GM10266 (cell line): ENCODE measurements around the gene KTN1.

ENCODE experiments used
- DNase-seq: peaks from one replicate; pipeline ENCODE4 v3.0.0; 2012; ENCODE audit errors: extremely low spot score
- TF ChIP-seq, protein P1 (sequence below): IDR thresholded peaks from 2 replicates; pipeline ENCODE4 v1.5.1; 2012; ENCODE audit warnings: mild to moderate bottlenecking, low read depth; ENCODE audit not compliant: control insufficient read depth, insufficient read depth; ENCODE audit errors: missing control alignments

The KTN1 gene, protein sequence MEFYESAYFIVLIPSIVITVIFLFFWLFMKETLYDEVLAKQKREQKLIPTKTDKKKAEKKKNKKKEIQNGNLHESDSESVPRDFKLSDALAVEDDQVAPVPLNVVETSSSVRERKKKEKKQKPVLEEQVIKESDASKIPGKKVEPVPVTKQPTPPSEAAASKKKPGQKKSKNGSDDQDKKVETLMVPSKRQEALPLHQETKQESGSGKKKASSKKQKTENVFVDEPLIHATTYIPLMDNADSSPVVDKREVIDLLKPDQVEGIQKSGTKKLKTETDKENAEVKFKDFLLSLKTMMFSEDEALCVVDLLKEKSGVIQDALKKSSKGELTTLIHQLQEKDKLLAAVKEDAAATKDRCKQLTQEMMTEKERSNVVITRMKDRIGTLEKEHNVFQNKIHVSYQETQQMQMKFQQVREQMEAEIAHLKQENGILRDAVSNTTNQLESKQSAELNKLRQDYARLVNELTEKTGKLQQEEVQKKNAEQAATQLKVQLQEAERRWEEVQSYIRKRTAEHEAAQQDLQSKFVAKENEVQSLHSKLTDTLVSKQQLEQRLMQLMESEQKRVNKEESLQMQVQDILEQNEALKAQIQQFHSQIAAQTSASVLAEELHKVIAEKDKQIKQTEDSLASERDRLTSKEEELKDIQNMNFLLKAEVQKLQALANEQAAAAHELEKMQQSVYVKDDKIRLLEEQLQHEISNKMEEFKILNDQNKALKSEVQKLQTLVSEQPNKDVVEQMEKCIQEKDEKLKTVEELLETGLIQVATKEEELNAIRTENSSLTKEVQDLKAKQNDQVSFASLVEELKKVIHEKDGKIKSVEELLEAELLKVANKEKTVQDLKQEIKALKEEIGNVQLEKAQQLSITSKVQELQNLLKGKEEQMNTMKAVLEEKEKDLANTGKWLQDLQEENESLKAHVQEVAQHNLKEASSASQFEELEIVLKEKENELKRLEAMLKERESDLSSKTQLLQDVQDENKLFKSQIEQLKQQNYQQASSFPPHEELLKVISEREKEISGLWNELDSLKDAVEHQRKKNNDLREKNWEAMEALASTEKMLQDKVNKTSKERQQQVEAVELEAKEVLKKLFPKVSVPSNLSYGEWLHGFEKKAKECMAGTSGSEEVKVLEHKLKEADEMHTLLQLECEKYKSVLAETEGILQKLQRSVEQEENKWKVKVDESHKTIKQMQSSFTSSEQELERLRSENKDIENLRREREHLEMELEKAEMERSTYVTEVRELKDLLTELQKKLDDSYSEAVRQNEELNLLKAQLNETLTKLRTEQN (N-terminal part only)

DNA sequence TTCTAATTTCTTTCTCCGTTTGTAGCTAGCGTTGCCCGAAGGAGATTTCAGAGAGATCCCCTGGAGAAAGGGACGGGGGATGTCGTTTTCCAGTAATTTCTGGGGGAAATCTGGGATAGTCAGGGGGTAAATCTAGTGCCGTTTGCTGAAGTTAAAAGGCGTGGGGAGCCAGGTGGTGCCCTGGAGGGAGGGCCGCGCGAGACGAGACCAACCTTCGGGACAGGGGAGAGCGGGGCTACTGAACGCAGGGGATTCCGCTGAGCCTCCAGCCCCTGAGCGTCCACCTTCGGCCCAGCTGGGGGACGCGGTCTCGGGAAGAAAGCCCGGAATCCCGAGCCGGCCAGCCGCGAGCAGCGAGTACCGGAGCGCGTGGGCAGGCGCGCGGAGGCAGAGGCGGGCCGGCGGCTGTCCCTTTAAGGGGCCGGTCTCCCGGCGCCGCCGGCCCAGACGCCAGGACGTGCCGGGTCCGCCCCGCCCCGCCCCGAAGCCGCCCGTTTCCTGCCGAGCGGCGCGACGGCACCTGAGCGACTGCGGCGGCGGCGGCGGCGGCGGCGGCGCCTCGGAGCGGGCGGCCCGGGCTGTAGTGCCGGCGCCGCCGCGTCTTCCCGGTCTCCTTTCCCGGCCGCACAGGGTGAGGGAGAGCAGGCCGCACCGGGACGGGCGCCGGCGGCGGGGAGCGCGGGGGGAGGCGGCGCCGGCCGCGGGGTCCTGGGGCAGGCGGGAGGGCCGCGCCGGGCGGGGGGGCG lies at the start of gene KTN1:
KTN1 (plus strand) TSS at position 484 of the 746 bp plus-strand sequence. CDS start 31,842 bp downstream, outside the sequence.
- peak; percentile 94 for DNase-seq
- TF ChIP-seq, protein P1, sequence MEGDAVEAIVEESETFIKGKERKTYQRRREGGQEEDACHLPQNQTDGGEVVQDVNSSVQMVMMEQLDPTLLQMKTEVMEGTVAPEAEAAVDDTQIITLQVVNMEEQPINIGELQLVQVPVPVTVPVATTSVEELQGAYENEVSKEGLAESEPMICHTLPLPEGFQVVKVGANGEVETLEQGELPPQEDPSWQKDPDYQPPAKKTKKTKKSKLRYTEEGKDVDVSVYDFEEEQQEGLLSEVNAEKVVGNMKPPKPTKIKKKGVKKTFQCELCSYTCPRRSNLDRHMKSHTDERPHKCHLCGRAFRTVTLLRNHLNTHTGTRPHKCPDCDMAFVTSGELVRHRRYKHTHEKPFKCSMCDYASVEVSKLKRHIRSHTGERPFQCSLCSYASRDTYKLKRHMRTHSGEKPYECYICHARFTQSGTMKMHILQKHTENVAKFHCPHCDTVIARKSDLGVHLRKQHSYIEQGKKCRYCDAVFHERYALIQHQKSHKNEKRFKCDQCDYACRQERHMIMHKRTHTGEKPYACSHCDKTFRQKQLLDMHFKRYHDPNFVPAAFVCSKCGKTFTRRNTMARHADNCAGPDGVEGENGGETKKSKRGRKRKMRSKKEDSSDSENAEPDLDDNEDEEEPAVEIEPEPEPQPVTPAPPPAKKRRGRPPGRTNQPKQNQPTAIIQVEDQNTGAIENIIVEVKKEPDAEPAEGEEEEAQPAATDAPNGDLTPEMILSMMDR: no peak

DNA sequence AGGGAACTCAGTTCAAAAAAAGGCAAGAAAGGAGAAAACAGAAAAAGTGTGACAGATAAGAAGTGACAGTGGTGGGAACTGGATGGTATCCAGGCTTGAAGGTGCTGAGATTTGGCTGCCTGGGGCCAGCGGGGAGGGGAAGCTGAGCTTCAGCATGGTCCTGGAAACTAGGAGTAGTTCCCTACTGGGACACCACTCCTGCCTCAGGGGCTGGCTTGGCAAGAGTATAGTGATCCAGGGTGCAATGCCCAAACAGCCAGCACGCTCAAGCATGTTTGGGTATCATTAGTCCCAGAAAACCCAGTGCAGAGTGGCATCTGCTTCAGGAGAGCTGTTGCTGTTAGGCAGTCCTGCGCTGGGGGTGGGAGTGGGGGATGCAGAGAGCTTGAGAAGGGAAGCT lies 49.5 kb upstream of the KTN1 start:
- TF ChIP-seq, protein P1: no peak
- no peak for DNase-seq

DNA sequence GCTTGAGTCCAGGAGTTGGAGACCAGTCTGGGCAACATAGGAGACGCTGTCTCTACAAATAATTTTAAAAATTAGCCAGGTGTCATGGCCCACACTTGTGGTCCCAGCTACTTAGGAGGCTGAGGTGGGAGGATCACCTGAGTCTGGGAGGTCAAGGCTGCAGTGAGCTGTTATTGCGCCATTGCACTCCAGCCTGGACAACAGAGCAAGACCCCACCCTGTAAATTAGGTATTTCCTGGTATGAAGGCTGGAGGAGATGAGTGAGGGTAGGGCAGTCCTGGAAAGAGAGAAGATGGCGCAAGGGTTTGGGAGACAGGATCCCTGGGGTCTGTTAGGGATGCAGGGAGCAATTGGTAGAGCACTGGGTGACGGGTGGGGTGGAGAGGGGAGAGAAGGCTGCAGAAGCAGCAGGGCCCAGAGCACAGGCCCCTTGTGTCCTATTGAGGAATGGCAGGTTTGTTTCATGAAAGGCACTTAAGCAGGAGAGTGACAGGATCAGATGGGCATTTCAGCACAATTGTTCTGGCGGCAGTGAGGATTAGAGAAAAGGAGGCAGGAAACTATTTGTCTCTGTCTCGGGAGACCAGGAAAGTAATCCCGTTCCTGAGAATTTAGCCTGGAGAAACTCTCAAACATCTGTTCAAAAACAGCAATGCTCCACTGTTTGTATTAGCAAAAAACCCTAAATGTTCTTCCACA lies 47.2 kb upstream of the KTN1 start:
- TF ChIP-seq, protein P1: no peak
- no peak for DNase-seq

DNA sequence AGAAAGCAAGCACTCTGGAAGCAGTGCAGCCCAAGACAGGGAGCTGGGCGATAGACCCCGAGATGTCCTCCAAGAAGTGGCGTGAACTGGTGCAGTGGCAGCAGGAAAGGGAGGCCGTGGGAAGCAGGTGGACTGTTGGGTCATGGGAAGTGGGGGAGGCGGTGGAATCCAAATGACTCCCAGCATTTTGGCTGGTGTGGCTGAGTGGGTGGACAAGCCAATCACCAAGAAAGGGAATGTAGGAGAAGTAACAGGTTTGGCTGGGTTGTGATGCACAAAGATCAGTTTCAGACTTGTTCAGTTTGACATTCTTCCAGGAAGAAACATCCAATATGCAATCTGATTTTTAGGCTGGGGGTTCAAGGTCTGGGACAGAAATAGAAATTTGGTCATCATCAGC lies 46.0 kb upstream of the KTN1 start:
- TF ChIP-seq, protein P1: no peak
- no peak for DNase-seq

DNA sequence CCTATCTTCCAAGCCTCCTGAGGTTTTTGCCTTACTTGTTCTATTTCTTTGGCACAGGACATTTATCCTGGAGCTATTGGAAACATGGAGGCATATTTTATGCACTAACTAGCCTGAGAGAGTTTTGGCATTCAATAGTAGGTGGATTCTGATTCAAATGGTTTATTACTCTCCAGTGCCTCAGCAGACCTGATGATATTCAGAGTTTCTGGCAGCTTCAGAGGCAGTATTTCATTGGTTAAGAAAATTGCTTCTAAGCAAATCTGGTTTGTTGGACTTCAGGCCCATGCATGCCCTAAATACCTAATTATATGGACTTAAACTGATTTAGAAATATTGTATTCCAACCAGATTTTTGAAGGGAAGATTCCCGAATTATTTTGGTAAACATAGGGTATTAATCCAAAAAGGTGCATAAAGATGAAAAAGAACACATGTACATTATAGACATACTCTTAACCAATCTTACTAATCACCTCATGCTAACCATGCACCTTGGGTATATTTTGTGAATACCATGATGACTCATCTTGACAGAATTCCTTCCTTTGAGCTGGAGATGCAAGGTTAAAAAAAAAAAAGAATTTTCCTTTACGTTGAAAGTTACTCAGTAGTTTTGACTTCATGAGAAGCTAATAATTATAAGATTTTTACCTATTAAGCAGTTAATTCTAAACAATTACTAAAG lies 44.3 kb upstream of the KTN1 start:
- DNase-seq: no peak
- TF ChIP-seq, protein P1: no peak
